Activated T-cell treated with anti-CD3 and anti-CD28 coated beads, Interleukin-2, amount 50 U/mL, for 4 hours (primary cell): ENCODE data around the gene RBM43. TPM values are rescaled to one million over a fixed set of nuclear protein-coding genes. Genes with fewer than 3 reads are reported as not detected.
"Not testable (repeated sequence)": the region's sequence is repeated elsewhere in the genome, so short reads cannot be mapped to it uniquely, and the experiment has no call there.

Experiments used
- ATAC-seq, 2 donors: fragments of 200-7000 bp; cut with Tn5 transposase; one replicate each; pipeline ENCODE4 v1.10.0; 2021
- DNase-seq: peaks from one replicate; pipeline ENCODE4 v3.0.0-alpha.2; 2020
- H3K27me3 Mint-ChIP-seq: one replicate; pipeline ENCODE4 v1.8.0; 2021; ENCODE audit warnings: low read depth, mixed read lengths
- H3K36me3 Mint-ChIP-seq: one replicate; pipeline ENCODE4 v1.8.0; 2022; ENCODE audit warnings: mixed read lengths; ENCODE audit not compliant: insufficient read depth
- H3K4me1 Mint-ChIP-seq: one replicate; pipeline ENCODE4 v1.8.0; 2021; ENCODE audit warnings: low read depth, mixed read lengths
- H3K4me3 Mint-ChIP-seq: one replicate; pipeline ENCODE4 v1.8.0; 2021; ENCODE audit warnings: mild to moderate bottlenecking, moderate library complexity, mixed read lengths
- H3K9me3 Mint-ChIP-seq: one replicate; pipeline ENCODE4 v1.8.0; 2021; ENCODE audit warnings: mixed read lengths
- total RNA-seq, 3 donors: library from RNA; stranded (reverse); gene quantifications; one replicate each; pipeline ENCODE4 v1.2.1, GENCODE V29; 2021

RBM43 gene
- 1 to 10 TPM in 1 of 3 donors, under 1 TPM in 2; 0.73 to 1.4 (median 0.76) TPM for total RNA-seq

DNA sequence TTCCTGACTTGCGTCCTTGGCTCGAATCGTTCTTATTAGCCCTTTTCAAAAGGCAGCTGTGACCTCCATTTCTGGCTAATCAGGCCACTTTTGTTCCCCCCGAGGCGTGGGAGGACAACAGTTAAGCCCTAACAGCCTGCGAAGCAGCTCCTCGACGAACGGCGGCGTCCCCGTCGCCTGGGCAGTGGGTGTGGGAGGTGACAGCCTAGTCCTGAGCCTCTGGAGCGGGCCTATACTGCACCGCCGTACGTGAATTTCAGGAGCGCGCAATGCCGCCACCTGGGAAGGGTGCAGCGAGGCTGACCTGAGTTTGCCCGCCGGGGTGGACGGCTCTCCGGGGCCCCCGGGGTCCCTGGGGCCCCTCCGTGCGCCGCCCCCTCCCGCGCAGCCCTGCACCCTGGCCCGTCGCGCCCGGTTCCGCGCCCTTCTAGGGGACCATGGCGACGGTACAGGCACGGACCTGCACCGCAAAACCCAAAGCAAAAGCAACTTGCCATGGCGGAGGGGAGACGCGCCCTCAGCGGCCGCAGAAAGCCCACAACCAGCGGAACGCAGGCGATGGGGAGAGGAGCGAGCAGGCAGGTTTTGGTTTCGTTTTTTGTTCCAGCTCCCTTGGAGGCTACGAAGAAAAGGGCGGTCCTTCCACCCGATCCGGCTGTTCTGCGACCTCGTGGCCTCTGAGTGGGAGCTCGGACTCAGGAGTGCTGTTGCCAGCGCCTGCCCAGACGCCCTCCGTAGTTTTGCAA is at the start of gene RBM43:
Gene RBM43 (minus strand): TSS at position 633 of the 746 bp plus-strand sequence. CDS start 136 bp downstream, at position 497.
- Mint-ChIP-seq H3K36me3 (peaks cover 2% of the 10 kb centered on the region), H3K4me1 (peaks cover 28% of the 10 kb centered on the region), H3K27me3 (no peaks in the 10 kb centered on the region), H3K9me3 (no peaks in the 10 kb centered on the region), H3K4me3 (peak within 1 kb of the TSS; percentile 93)
- ATAC-seq, result peak; percentile 93 to 94
- peak; percentile 74 for DNase-seq

DNA sequence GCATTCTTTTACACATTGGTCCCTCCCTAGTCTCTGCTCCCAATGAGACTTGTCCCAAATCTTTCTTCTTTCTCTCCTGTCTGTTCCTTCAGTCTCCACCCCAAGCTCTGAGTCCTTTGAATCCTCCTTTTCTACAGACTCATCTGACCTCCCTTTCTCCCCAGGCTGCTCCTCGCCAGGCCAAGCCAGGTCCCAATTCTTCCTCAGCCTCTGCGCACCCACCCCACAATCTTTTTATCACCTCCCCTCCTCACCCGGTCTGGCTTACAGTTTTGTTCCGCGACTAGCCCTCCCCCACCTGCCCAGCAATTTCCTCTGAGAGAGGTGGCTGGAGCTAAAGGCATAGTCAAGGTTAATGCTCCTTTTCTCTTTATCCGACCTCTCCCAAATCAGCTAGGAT is 48.6 kb upstream of the RBM43 start:
- DNase-seq, ATAC-seq, H3K4me3 Mint-ChIP-seq, H3K9me3 Mint-ChIP-seq, H3K27me3 Mint-ChIP-seq, H3K36me3 Mint-ChIP-seq, H3K4me1 Mint-ChIP-seq: not testable (repeated sequence)

DNA sequence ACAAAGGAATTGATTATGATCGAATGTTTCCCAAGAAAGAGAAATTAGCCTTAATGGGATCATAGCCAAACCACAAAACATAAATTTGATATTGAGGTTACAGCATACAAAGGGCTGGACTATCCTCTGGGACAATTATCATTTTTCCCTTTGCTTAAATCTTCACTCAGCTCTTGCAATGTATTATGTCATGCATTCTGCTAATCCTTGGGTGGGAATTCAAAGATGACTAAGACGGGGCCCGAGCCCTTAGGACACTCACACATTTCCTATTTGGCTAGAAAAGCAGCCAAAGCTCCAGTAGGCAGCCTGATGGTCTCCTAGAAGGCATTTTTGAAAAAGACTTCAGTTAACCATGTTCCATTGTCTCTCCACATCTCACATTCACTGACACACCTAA is 45.0 kb upstream of the RBM43 start:
- H3K4me3 Mint-ChIP-seq, result no peak overlapping the region
- H3K4me1 Mint-ChIP-seq, result no peaks in the 10 kb centered on the region
- no peaks in the 10 kb centered on the region for H3K9me3 Mint-ChIP-seq
- DNase-seq, result no peak
- peaks cover 5% of the 10 kb centered on the region for H3K27me3 Mint-ChIP-seq
- ATAC-seq, result no peak
- no peaks in the 10 kb centered on the region for H3K36me3 Mint-ChIP-seq

DNA sequence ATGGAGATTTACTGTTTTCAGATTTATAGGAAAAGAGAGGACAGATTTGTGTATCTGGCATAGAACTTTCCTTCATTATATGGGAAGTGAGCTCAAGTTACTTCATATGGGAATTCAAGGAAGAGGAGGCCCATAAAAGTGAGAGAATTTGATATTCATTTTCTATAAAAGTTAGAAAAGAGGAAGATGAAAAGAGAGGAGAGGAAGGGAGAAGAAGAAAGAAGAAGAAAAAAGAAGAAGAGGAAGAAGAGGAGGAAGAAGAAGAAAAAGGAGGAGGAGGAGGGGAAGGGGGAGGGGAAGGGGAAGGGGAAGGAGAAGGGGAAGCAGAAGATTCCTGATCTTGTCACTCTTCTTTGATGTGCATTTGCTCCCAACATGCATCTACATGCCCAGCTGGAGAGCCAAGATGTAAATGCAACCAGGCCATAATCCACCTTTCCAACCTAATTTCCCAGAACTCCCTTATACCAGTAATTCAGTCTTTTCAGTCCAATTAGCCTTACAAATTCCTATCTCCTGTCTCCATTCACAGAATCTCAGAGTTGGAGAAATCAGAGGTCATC is 43.5 kb upstream of the RBM43 start:
- Mint-ChIP-seq H3K27me3 (peaks cover 5% of the 10 kb centered on the region), H3K4me1 (no peaks in the 10 kb centered on the region), H3K9me3 (no peaks in the 10 kb centered on the region), H3K4me3 (no peak overlapping the region), H3K36me3 (no peaks in the 10 kb centered on the region)
- no peak for DNase-seq
- no peak for ATAC-seq

DNA sequence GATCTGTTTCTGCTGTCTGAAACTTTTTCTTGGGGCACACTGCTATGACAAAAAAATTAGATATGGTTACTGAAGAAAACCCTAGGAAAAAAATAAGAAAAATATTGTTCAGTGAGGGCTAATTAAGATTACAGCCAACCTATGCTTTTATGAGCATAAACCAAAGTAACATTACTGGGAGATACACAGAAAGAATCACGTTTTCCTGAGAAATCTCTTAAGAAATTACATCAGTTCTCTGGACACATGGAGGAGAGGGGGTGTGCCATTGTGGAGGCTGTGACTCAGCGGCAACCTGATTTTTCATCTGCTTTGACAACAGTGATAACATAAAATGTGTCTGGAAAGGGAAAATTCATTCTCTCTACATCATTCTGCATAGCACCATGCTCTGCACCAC is 41.2 kb upstream of the RBM43 start:
- ATAC-seq, result no peak
- Mint-ChIP-seq H3K4me3 (no peak overlapping the region), H3K36me3 (no peaks in the 10 kb centered on the region), H3K27me3 (peaks cover 5% of the 10 kb centered on the region), H3K9me3 (no peaks in the 10 kb centered on the region), H3K4me1 (no peaks in the 10 kb centered on the region)
- DNase-seq, result no peak

DNA sequence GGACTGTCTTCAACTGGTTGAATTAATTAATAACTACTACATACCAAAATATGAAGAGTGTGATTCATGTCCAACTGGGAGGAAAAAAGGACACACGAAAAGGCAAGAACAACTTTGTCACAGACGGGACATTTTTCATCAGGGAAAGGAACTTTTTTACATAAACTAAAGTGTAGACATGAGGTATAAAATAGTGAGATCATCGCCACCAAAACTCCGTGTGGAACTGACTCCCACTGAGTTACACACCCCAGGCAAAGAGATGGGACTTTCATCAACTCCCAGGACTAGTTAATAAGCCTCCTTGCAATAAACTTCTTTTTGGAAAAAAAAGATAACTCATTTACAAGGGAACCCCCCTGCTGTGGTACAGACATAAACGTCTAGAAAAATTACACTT is 40.7 kb upstream of the RBM43 start:
- no peaks in the 10 kb centered on the region for H3K36me3 Mint-ChIP-seq
- peaks cover 5% of the 10 kb centered on the region for H3K27me3 Mint-ChIP-seq
- no peak overlapping the region for H3K4me3 Mint-ChIP-seq
- H3K4me1 Mint-ChIP-seq, result no peaks in the 10 kb centered on the region
- H3K9me3 Mint-ChIP-seq, result no peaks in the 10 kb centered on the region
- ATAC-seq (no peak), DNase-seq (no peak)

DNA sequence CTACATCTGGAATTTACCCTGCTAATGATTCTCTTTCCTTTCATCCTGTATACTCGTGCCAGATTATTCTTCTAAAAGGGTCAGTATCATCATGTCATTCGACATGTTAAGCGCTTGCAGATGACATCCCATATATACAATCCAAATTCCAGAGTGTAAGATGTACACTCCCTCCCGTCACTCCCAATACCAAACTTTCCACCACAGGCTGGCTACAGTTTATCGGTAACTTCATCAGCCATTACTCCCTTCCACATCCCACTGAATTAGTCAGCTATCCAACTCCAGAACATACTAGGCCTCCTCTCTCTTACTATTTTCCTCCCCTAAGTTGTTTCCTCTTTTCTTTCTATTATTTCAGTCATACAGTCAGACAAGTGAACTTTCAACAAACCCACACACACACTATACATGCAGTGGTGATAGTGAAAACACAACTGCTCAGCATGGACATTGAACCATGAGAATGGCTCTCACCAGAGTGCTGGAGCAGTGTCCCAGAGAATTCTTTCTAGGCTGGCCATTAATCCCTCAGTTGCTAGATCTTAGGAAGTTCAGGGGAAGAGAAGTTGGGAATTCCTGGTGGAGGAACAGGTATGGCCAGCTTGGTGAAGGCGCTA is 38.4 kb upstream of the RBM43 start:
- no peaks in the 10 kb centered on the region for H3K9me3 Mint-ChIP-seq
- no peak overlapping the region for H3K4me3 Mint-ChIP-seq
- ATAC-seq, result no peak
- no peaks in the 10 kb centered on the region for H3K36me3 Mint-ChIP-seq
- H3K27me3 Mint-ChIP-seq, result peaks cover 5% of the 10 kb centered on the region
- DNase-seq, result no peak
- no peaks in the 10 kb centered on the region for H3K4me1 Mint-ChIP-seq

DNA sequence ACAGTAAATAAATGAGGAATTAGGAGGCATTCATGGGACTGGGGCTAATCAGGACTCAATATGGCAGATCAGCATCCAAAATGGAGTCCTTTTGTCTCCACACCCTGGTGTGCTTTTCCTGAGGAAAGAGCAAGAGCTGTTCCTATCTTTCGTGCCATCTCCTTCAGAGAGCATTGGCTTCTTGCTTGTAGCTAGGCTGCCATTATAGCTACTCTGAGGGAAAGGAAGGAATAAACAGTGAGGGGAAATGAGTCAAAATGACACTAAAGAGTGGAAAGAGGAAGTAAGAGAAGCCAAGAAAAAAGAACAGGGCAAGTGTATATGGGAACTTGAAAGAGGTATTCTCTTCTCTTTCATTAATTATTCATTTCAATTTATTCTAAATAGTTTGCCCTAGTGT is 36.2 kb upstream of the RBM43 start:
- H3K4me1 Mint-ChIP-seq, result no peaks in the 10 kb centered on the region
- ATAC-seq, result no peak

DNA sequence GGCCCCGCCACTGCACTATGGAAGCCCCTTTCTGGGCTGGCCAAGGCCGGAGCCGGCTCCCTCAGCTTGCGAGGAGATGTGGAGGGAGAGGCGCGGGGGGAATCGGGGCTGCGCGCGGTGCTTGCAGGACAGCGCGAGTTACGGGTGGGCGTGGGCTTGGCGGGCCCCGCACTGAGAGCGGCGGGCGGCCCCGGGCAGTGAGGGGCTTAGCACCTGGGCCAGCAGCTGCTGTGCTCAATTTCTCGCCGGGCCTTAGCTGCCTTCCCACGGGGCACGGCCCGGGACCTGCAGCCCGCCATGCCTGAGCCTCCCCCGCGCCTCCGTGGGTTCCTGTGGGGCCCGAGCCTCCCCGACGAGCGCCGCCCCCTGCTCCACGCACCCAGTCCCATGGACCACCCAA is 34.3 kb upstream of the RBM43 start:
- not testable (repeated sequence) for DNase-seq, H3K27me3 Mint-ChIP-seq, H3K9me3 Mint-ChIP-seq, H3K4me3 Mint-ChIP-seq, H3K4me1 Mint-ChIP-seq, H3K36me3 Mint-ChIP-seq, ATAC-seq

More for the DNA sequence above, 36.2 kb upstream of the RBM43 start:
- Mint-ChIP-seq H3K36me3 (no peaks in the 10 kb centered on the region), H3K4me3 (no peak overlapping the region), H3K27me3 (peaks cover 5% of the 10 kb centered on the region), H3K9me3 (no peaks in the 10 kb centered on the region)
- no peak for DNase-seq

DNA sequence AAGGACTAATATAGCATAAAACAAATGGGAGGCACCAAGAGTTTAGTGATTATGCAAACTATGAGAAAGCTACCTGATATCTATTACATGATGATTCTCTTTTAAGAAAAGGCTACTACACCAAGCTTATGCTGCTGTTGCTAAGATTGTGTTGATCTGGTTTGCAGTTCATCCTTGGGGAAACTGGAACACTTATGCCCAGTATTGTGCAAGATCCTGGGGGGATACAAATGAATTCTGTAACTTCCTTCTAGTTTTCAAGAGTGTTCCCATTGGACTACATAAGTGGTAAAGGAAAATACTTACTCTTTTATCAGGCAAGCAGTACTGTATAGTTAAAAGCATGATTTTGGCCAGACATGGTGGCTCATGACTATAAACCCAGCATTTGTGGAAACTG is 30.9 kb upstream of the RBM43 start:
- H3K4me3 Mint-ChIP-seq, result no peak overlapping the region
- DNase-seq (no peak), ATAC-seq (no peak)
- no peaks in the 10 kb centered on the region for H3K36me3 Mint-ChIP-seq
- H3K4me1 Mint-ChIP-seq, result peaks cover 22% of the 10 kb centered on the region
- H3K9me3 Mint-ChIP-seq, result no peaks in the 10 kb centered on the region
- H3K27me3 Mint-ChIP-seq, result no peaks in the 10 kb centered on the region

DNA sequence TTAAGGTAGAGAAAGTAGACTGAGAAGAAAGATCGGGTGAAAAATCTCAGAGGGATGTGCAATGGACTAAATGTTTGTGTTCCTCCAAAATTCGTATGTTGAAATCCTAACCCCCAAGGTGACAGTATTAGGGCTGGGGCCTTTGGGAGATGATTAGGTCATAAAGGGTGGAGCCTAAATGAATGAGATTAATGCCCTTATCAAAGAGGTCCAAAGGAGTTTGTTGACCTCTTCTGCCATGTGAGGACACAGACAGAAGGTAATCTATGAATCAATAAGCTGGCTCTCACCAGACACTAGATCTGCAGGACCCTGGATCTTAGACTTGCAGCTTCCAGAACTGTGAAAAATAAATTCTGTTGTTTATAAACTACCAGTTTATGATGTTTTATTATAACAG is 30.5 kb upstream of the RBM43 start:
- DNase-seq (no peak), ATAC-seq (no peak)
- Mint-ChIP-seq H3K27me3 (no peaks in the 10 kb centered on the region), H3K9me3 (no peaks in the 10 kb centered on the region), H3K36me3 (no peaks in the 10 kb centered on the region), H3K4me1 (peaks cover 26% of the 10 kb centered on the region), H3K4me3 (no peak overlapping the region)

DNA sequence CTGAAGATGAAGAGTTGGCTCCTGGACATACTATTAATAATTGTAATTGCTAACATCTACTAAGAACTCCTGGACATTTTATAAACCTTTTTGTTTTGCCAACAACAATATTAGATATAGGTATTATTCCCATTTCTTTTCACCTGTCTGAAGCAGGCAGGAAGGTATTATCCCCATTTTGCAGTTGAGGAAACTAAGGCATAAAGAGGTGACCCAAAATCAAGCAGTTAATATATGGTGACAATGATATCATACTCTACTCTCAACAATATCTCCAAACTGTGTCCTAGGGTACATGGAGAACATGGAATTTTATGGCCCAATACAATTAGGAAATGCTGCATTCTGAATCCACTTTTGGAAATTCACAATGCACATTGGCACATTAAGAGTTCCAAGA is 29.6 kb upstream of the RBM43 start:
- no peak for DNase-seq
- Mint-ChIP-seq H3K36me3 (peaks cover 6% of the 10 kb centered on the region), H3K27me3 (no peaks in the 10 kb centered on the region), H3K9me3 (no peaks in the 10 kb centered on the region), H3K4me3 (no peak overlapping the region), H3K4me1 (peaks cover 34% of the 10 kb centered on the region)
- ATAC-seq, result no peak

DNA sequence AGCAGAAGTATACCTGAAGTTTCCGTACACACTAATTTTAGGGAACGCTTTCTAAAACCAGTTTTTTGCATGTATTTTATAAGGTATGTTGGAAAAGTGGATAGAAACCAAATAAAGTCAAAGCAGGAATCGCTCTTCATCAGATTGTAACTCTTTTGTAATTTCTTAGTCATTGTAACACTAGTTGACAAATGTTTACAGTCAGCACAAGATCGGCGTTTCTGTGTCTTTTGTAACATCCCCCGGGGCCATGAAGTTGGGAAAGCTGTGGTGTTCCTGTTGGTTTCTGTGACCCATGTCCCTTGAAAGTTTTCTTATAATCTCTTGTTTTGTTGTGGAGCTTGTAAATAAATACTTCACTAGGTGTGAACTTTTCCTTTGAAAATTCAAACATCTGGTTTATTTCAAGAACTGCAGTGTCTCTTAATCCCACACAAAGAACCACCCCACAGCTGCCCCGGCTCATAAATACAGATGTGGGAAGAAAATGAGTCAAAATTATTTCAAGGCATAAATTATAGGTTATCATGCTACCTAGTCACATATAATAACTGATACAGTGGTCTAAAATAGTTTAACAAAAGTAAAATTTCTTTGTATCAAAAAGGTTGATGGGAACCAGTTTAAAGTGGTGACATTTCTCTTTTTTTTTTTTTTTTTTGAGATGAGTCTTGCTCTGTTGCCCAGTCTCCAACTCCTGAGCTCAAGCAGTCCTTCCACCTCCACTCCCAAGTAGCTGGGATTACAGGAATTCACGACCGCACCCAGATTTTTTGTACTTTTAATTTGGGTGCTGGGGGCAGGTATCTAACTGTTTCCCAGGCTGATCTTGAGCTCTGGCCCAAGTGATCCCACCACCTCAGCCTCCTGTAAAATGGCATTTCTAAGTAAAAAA is 28.6 kb upstream of the RBM43 start:
- DNase-seq (peak; percentile 6), ATAC-seq (peak; percentile 56 to 60)
- peaks cover 6% of the 10 kb centered on the region for H3K36me3 Mint-ChIP-seq
- peaks cover 42% of the 10 kb centered on the region for H3K4me1 Mint-ChIP-seq
- no peaks in the 10 kb centered on the region for H3K27me3 Mint-ChIP-seq
- H3K9me3 Mint-ChIP-seq, result no peaks in the 10 kb centered on the region
- H3K4me3 Mint-ChIP-seq, result peak overlapping the region; percentile 88

DNA sequence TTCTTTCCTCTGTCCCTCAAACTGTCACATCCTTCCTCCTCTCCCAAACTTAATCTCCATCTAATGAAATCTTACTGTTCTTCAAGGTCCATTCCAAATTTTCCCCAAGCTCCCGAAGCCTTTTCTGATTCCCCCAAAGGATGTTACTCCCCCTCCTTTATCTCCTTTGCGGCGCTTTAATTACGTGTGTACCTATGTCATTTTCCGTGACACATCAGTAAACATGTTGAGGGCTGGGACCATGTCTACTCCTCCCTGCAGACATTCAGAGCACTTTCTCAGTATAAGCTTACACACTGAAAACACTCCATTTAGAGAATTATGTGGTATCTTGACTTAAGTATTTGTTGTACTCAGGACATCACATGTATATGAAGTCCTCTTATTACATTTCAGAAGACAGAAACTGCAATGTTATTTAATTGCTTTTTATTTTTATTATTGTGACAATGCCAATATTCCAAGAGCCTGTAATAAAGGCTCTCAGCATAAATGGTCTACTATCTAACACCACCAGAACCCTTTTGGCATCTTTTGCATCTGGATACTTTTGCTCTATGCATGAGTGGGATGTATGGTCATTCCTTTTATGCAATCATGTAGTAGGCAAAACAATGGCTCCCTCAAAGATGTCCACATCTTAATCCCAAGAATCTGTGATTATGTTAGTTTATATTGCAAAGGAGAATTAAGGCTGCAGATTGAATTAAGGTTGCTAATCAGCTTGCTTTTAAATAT is 26.0 kb upstream of the RBM43 start:
- no peak for DNase-seq
- ATAC-seq, result no peak
- Mint-ChIP-seq H3K36me3 (peaks cover 9% of the 10 kb centered on the region), H3K9me3 (no peaks in the 10 kb centered on the region), H3K4me3 (peak overlapping the region; percentile 88), H3K27me3 (no peaks in the 10 kb centered on the region), H3K4me1 (peaks cover 55% of the 10 kb centered on the region)
